ENCODE data around the gene WNT1.

The WNT1 gene

GRCh38 chr12:48978291-48978740 is at the start of gene WNT1:
Gene WNT1, plus strand, starts transcription at chr12:48978322. Its CDS starts 329 bp downstream, at chr12:48978651.
- DNase-seq, result peak in 1 of 2 experiments; percentile 64

GRCh38 chr12:48929551-48929950 is 48.6 kb upstream of the WNT1 start:
- no peak for DNase-seq

- DNase-seq, result no peak
Measured at GRCh38 chr12:48930475-48930874, 47.6 kb upstream of the WNT1 start.

GRCh38 chr12:48932878-48933277 is 45.2 kb upstream of the WNT1 start:
- DNase-seq, result no peak

- DNase-seq, result no peak
Measured at GRCh38 chr12:48933664-48934311, 44.3 kb upstream of the WNT1 start.

- no peak for DNase-seq
Measured at GRCh38 chr12:48934312-48934706, 43.8 kb upstream of the WNT1 start.

- peak; percentile 16 to 53 for DNase-seq
Measured at GRCh38 chr12:48936379-48936979, 41.6 kb upstream of the WNT1 start.

GRCh38 chr12:48937170-48937569 is 41.0 kb upstream of the WNT1 start:
- DNase-seq, result no peak

- DNase-seq, result no peak
Measured at GRCh38 chr12:48938805-48939204, 39.3 kb upstream of the WNT1 start.

GRCh38 chr12:48940181-48940580 is 37.9 kb upstream of the WNT1 start:
- no peak for DNase-seq

- DNase-seq, result no peak
Measured at GRCh38 chr12:48943221-48943620, 34.9 kb upstream of the WNT1 start.

GRCh38 chr12:48946205-48946604 is 31.9 kb upstream of the WNT1 start:
- DNase-seq, result no peak

- no peak for DNase-seq
Measured at GRCh38 chr12:48946943-48947342, 31.2 kb upstream of the WNT1 start.

- DNase-seq, result no peak
Measured at GRCh38 chr12:48947727-48948126, 30.4 kb upstream of the WNT1 start.

- DNase-seq, result no peak
Measured at GRCh38 chr12:48952691-48953090, 25.4 kb upstream of the WNT1 start.

GRCh38 chr12:48954061-48954460 is 24.1 kb upstream of the WNT1 start:
- DNase-seq, result no peak

- DNase-seq, result no peak
Measured at GRCh38 chr12:48954841-48955501, 23.2 kb upstream of the WNT1 start.

- no peak for DNase-seq
Measured at GRCh38 chr12:48956279-48957140, 21.6 kb upstream of the WNT1 start.

GRCh38 chr12:48957141-48958048 is 20.7 kb upstream of the WNT1 start, which contains the start of gene ARF3:
Gene ARF3, minus strand, starts transcription at chr12:48957487. Its CDS starts 16,392 bp downstream, at chr12:48941095.
- peak; percentile 91 to 96 for DNase-seq

- DNase-seq, result no peak
Measured at GRCh38 chr12:48958049-48958388, 20.1 kb upstream of the WNT1 start.

- DNase-seq, result no peak
Measured at GRCh38 chr12:48960834-48961233, 17.3 kb upstream of the WNT1 start.

GRCh38 chr12:48961331-48961730 is 16.8 kb upstream of the WNT1 start:
- no peak for DNase-seq

Data from NCI-H1930 (cell line).